Endometrial microvascular endothelial cells (primary cell): ENCODE results near the gene CYP2W1. TPM values are rescaled to one million over a fixed set of nuclear protein-coding genes. Genes with fewer than 3 reads are reported as not detected.

Source experiments
- in situ Hi-C: cut with HindIII; loops from 2 replicates; pipeline ENCODE4 v1.10.0; 2017; ENCODE audit warnings: low sequenced_read_pairs, low pct_unique_long_range_greater_than_20kb; ENCODE audit errors: inconsistent ontology term
- total RNA-seq: library from RNA; depleted of rRNA; stranded (reverse); fragments of >200 nt; gene quantifications from one replicate; pipeline ENCODE4 v1.2.3, GENCODE V29; 2015; ENCODE audit errors: inconsistent ontology term

The CYP2W1 gene
- total RNA-seq, 1 donor from 2014 or later = not detected

DNA sequence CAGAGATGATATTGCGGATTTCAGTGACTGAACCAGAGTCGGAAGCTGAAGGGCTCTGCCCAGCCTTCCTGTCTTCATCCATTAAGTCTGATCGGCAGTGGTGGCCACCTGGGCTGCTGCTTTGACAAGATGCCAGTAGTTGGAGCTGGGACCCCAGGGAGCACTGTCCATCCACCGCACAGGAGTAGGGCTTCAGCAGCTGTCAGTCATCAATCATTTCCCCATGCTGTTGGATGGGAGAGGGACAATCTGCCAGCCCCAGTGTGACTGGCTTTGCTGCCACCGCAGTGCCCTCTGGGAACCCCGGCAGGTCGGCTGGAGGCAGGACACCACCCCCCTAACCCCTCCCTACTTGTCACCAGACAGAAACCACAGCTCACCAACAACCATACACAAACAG, 38.4 kb downstream of the CYP2W1 start:
- in situ Hi-C loops = no loop called here

DNA sequence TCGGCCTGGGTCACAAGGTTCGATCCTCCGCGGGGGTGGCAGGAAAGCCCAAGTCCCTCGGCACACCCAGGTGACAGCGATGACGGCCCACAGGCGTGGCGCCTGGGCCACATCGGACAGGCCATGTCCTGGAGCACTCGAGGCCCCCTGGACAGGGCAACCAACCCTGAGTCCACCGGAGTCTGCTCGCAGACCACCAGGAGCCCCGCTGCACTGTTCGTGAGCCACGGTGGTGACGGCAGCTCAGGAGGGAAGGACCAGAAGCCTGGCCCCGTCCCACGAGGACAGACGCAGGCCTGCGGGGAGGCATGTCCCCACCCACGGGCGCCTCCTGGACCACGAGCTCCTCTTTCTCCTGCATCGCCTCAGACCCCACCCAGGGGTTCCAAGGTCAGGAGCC, 39.0 kb downstream of the CYP2W1 start:
- in situ Hi-C loops = no loop called here

DNA sequence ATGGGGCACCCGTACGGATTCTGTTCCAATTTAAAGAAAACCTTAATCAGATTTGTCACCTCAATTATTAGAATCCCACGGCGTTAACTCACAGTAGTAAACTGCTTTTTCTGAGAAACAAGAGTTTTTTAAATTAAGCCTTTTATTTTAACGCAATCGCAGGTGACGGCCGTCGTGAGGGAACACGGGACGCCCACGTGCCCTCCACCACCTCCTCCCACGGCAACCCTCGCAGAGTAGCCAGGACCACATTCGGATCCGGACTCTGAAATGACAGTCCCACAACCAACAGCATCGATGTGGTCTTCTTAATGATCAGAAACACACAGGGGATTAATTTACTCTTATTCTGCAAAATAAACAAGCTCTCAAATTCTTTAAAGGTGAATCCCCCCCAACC, 39.4 kb downstream of the CYP2W1 start:
- in situ Hi-C loops = no loop called here

DNA sequence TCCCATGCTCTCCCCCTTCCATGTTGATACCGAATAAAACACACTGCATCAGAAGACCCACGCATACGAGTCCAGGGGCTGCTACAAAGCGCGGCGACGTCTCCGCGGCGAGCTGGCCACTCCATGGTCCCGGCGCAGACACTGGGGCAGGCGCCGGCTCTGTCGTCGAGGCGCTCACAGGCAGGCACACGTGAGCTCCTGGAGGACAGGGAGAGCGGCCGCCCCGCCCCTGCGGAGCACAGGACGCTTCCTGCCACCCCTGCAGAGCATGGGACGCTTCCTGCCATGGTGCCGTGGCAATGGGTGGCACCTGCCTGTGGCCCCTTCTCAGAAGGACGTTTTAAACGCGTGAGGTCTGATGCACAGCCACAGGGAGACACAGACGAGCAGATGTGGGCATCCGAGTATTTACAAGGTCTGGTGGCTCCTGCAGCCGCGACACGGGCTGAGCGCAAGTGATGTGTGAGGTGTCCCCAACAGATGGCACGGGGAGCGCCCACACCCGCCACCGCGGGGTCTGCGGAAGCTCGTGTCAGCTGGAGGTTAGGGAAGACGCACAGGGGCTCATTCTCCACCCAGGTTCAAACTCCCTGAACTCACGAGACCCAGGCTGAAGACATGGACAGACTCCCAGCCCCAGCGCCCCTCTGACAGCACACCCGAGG, 40.0 kb downstream of the CYP2W1 start:
- in situ Hi-C loops = no loop called here

DNA sequence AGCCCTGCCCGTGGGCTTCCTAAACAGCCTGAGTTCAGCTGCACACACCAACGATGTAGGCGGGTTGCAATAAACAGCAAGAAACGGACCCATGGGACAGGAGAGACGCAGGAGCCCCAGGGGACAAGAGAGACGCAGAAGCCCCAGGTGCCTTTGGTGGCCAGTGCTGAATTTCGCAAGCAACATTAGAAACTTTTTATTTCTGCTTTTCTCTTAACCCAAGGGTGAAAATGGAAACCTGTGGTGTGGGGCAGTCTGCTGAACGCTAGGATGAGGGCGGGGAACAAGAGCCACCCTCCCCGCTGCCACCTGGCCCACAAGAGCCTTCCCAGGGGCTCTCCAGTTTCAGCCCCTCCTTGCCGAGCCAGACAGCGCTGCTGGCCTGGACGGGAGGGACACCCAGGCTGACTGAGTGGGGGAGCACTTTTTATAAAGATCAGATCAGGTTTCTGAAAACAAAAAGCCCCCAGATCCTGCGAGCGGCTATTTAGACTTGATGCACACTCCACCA, 41.4 kb downstream of the CYP2W1 start:
- in situ Hi-C loops = no loop called here

DNA sequence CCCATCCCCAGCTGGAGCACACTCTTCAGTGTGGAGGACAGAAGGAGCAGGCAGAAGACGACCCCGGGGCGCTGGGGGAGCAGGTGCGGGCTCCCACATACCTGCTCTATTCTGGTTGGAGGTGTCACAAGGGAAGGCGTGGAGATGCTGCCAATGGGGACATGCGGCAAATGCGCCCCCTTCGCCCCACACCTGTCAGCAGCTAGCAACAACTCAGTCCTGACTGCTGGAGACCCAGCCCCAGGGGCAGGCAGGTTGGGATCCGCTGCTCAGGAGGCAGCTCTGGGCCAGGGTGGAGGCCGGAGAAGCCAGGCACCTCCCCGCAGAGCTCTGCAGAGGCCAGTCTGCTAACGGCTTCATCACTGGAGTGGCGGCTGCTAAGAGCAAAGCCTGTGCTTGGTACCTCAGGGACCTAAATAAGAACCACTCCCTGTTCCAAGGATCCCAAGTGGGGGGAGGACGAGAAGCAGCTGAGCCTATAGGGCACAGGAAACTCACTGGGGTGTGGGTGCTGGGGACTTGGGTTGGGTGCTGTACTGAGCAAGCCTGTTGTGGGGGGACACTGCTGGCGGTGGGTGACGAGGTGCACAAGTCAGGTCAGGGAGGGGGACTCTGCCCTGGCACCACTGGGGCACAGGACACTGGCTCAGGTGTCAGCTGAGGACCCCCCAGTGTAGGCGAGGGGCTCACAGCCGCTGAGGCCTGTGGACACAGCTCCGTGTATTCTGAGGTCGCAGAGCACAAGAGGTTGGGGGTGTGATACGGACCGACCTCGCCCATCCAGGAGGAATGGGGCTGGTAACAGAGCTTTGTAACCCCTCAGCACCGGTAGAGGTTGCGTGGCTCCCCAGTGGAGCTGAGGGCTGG, 42.1 kb downstream of the CYP2W1 start:
- in situ Hi-C loops = no loop called here

DNA sequence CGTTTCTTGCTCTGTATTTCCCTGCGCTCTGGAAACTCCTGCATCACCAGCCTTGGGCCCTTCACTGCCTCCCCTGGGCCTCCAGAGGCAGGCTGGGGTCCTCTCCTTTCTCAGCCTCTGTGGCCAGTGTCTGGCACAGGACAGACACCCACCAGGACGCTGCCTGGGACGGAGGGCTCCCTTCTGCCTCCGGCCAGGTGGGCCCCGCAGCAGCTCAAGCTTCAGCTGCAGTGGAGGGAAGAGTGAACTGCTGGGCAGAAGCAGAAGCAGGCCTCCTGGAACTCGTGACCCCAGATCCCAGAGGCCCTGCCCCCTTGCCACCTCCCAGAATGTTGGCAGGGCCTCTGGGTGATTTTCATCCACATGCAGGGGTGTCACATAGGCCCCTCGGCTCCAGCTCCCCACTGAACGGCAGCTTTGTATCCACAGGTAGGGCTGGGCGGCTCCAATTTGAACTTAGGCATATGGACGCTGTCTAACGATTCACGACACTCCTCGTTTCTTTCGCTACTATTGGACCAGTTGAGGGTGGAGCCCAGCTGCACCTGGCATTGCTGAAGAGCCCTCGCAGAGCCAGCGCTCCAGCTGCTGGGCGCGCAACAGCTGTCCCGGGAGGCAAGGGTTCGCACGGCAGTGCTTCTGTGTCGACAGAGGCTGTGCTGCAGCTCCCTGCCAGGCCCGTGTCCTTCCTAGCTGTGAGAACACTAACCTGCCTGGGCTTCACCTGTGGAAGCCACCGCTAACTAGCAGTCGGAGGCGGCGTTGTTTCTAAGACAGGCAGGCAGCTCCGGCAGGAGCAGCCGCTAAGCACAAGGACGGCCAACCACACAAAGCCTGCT, 43.0 kb downstream of the CYP2W1 start:
- in situ Hi-C loops = no loop called here

DNA sequence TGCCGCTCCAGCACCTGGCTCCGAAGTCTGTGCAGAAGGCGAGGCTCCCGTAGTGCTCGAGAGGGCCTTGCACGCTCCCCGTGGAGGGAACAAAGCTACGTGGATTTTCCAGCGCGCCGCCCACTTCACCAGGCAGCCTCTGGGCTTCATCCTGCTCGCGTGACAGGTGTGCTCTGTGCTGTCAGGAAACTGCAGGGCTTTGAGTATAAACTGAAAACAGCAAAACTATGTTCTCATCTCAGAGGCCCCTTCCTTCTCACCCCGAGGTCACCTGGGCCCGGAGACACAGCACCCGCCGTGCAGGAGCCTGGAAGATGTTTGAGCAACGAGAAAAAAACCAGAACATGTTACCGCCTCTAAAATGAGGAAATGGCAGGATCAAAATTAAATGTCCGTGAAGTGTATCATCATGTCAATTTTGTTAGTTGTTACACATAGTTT, 43.8 kb downstream of the CYP2W1 start:
- in situ Hi-C loops = no loop called here

DNA sequence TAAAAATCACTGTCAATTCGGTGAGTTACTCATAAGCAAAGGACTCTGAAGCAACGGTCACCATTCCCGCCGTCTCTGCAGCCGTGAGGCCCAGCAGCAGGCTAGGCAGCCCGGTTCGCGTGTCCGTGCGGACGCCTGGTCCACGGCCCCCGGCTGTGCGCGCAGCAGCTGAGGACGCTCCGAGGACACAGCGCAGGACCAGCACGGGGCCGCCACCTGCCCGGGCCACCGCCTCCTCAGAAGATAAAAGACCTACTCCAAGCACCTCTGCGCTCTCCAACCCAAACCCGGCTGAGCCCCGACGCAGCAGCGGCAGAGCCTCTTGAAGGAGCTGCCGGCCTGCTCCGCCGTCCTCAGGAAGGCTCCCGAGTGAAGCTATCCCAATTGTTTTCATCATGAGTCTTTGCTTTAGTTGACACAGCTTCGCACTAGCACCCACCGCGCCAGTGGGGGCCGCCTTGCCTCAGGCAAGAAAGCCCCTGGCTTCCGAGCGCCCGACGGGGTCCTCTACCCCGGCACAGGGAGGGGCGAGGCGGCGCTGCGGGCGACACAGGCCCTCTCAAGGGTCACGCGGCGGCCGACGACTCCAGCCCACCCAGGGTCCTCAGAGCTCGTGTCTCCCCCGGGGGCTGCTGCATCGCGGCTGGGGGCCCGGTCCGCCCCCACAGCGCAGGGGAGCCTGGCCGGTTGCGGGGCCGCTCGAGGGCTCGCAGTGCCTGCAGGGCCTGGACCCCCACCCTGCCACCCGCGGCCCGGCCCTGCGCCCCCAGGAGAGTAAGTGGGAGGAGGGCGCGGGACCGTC, 44.5 kb downstream of the CYP2W1 start:
- in situ Hi-C loops = no loop called here

DNA sequence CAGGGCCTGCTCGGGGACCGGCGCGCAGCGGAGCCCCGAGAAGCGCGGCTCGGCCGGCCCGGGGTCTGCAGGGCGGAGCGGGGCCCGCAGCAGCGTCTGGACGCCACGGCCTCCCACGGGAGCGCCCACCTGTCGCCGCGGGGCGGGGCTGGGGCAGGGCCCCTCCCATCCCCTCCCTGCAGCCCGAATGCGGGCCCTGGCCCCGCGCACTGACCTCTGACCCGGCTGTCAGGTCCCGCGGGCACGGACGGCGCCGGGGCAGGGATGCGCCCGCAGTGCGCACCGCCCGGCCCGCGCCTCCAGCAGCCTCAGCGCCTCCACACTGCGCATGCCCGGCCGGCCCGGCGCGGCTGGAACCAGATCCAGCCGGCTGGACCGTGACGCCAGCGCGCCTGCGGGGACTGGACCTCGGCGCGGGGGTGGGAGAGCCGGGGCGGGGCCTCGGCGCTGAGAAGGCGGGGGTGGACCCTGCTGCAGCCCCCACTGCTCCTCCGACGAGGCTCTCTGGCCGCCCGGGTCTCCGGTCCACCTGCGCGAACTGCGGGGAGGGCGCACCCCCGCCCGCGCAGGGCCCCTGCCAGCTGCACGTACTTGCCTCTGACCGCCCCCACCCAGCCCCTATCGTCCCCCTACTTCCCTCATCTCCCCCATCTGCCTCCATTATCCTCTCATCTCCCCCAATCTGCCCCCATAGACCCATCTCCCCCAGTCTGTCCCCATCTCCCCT, 45.2 kb downstream of the CYP2W1 start:
- in situ Hi-C loops = no loop called here

DNA sequence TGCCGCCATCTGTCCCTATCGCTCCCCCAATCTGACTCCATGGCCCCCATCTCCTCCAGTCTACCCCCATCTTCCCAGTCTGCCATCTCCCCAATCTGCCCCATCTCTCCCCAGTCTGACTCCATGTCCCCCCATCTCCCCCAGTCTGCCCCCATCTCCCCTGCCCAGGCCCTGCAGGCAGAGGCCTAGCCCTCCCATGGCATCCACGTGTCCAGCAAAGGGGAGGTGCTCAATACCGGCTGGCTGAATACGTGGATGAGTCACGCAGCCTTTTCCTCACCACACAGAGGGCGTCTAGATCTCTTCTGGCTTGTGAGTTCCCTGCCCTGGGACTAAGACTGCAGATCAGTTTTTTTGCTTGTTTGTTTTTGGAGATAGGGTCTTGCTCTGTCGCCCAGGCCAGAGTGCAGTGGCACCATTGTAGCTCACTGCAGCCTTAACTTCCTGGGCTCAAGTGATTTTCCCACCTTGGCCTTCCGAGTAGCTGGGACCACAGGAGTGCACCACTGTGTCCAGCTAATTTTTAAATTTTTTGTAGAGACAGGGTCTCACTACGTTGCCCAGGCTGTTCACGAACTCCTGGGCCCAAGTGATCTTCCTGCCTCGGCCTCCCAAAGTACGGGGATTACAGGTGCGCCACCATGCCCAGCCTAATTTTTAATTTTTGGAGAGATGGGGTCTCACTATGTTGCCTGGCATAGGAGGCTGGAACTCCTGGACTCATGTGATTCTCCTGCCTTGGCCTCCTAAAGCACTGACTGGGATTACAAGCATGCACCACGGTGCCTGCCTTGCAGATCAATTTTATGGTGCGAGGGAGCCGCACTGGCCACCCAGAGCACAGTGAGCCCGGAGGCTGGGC, 46.0 kb downstream of the CYP2W1 start:
- in situ Hi-C loops = no loop called here

DNA sequence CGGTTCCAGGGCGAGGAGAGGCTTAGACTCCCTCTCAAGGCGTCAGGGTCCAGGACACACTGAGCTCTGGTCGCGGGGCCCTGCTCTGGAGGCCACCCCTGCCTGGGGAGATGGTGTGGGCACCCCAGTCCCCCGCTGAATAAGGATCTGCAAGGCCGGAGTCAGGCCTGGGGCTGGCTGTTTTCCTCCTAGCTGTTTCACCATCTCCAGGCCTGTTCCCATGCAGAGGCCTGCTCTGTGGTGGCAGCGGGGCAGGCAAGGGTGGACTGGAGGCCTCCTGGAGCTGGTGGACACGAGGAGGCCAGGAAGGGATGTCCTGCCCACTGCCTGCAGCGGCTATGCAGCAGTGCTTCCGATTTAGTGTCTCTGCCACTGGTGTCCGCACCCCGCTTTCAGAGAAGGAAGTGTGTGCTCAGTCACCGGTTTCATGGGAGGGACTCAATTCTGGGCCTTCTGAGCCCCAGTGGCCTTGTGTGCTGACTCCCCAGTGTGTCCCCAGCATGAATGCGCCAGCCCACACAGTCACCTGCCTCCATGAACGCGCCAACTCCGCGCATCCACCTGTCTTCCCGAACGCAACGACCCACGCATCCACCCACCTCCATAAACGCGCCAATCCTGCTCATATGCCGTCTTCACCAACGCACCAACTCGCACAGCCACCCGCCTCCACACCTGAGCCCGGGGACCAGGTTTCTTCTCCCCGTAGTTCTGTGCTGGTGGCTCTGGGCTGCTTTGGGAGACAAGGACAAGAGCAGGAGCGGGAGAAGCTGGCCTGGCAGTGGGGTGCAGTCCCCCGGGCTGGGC, 46.9 kb downstream of the CYP2W1 start:
- in situ Hi-C loops = no loop called here

DNA sequence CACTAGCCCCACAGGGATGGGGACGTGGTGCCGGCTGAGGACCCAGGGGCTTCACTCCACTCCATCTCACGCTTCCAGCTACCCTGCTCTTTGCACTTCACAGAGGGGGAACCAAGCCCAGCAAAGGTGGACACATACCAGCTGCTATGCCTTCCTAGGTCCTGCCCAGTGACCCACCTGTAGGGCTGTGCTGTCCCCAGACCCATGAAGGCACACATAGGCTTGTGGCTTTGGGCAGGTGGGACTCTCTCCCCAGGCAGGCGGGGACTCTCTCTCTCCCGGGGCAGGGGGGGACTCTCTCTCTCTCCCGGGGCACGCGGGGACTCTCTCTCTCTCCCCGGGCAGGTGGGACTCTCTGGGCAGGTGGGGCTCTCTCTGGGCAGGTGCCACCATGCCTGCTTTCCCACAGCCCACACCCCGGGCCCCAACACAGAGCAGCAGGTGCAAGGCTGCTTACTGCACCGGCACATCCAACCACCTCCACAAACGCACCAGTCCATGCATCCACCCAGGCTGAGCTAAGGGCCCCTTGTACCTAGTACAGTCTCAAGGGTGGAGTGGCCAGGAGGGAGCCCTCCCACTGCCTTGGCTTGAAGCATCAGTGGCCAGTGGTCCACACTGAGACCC, 47.6 kb downstream of the CYP2W1 start:
- in situ Hi-C loops = no loop called here

DNA sequence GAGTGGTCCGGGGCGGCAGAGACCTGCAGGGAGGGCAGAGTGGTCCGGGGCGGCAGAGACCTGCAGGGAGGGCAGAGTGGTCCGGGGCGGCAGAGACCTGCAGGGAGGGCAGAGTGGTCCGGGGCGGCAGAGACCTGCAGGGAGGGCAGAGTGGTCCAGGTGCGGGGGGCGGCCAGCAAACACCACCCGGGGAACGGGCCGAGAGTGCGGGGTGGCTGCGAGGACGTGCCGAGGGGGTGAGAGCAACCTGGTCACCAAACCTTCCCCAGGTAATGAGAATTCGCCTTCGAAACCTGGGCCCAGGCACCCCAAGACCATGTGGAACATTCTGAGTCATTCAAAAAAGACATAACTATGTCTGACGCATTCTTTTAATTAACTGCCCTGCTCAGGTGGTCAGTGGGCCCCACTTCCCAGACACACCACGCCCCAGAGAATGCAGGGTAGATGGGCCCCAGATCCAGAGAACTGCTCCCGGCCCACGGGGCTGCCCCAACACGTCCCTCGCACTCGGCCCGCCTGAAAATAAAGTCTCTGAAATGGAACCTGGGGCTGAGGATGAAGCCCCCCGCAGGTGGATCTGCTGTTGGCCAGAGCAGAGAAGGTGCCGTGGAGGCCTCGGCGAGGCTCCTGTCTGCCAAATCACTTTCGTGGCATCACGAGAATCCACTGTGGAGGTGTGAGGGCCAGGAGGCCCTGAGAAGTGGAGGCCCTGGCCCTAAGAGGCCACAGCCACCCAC, 48.9 kb downstream of the CYP2W1 start:
- in situ Hi-C loops = no loop called here

DNA sequence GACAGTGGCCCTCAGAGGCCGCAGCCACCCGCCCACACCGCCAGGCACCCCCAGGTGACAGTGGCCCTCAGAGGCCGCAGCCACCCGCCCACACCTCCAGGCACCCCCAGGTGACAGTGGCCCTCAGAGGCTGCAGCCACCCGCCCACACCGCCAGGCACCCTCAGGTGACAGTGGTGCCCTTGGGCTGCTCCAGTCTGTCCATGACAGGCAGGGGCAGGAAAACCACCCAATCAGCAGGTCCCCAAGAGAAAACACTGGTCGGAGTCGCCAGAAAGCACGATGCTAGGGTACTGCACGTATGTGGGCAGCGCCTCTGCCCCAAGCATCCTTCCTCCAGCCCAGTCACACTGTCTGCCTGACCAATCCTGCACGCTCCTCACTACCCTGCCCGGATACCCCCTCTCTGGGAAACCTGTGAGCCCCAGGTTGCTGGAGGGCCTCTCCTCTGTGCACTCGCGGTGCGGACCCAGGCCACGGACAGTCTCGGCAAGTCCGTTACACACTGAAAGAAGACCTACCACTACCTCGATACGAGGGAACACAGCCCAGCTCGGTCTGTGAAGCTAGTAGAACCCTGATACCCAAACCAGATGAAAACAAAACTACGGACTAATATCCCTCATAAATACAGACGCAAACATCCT, 49.7 kb downstream of the CYP2W1 start:
- in situ Hi-C loops = no loop called here
